Measurements from ENCODE around the gene SBNO2. TPM values are rescaled to one million over a fixed set of nuclear protein-coding genes. Genes with fewer than 3 reads are reported as not detected.

Gene SBNO2
- polyA plus RNA-seq, 3 donors, result 14.9 to 23.6 (median 18.3) TPM

- DNase-seq (ENCODE audit: extremely low read depth in 1 of 11, low read depth in 9 of 11, low spot score in 4 of 11), result no peak
Observed at GRCh38 chr19:1089126-1089771, 84.8 kb downstream of the SBNO2 start.

- DNase-seq (ENCODE audit: extremely low read depth in 1 of 11, low read depth in 9 of 11, low spot score in 4 of 11), result no peak
Observed at GRCh38 chr19:1088416-1089010, 85.6 kb downstream of the SBNO2 start.

- DNase-seq (ENCODE audit: extremely low read depth in 1 of 11, low read depth in 9 of 11, low spot score in 4 of 11), result no peak
Observed at GRCh38 chr19:1087813-1088415, 86.2 kb downstream of the SBNO2 start.

- DNase-seq (ENCODE audit: extremely low read depth in 1 of 11, low read depth in 9 of 11, low spot score in 4 of 11), result no peak
Observed at GRCh38 chr19:1086613-1087012, 87.5 kb downstream of the SBNO2 start.

- DNase-seq (ENCODE audit: extremely low read depth in 1 of 11, low read depth in 9 of 11, low spot score in 4 of 11), result no peak
Observed at GRCh38 chr19:1085676-1086442, 88.2 kb downstream of the SBNO2 start.

- no peak for DNase-seq (ENCODE audit: extremely low read depth in 1 of 11, low read depth in 9 of 11, low spot score in 4 of 11)
Observed at GRCh38 chr19:1085053-1085658, 88.9 kb downstream of the SBNO2 start.

- no peak for DNase-seq (ENCODE audit: extremely low read depth in 1 of 11, low read depth in 9 of 11, low spot score in 4 of 11)
Observed at GRCh38 chr19:1084024-1084868, 89.8 kb downstream of the SBNO2 start.

GRCh38 chr19:1082928-1083816 lies 90.9 kb downstream of the SBNO2 start:
- no peak for DNase-seq (ENCODE audit: extremely low read depth in 1 of 11, low read depth in 9 of 11, low spot score in 4 of 11)

GRCh38 chr19:1082165-1082927 lies 91.7 kb downstream of the SBNO2 start:
- DNase-seq (ENCODE audit: extremely low read depth in 1 of 11, low read depth in 9 of 11, low spot score in 4 of 11), result peak in 2 of 11 donors; percentile 50 to 58

GRCh38 chr19:1081301-1082164 lies 92.5 kb downstream of the SBNO2 start:
- DNase-seq (ENCODE audit: extremely low read depth in 1 of 11, low read depth in 9 of 11, low spot score in 4 of 11), result peak in 1 of 11 donors; percentile 54

- DNase-seq (ENCODE audit: extremely low read depth in 1 of 11, low read depth in 9 of 11, low spot score in 4 of 11), result no peak
Observed at GRCh38 chr19:1080360-1081161, 93.5 kb downstream of the SBNO2 start.

- DNase-seq (ENCODE audit: extremely low read depth in 1 of 11, low read depth in 9 of 11, low spot score in 4 of 11), result no peak
Observed at GRCh38 chr19:1079566-1080111, 94.4 kb downstream of the SBNO2 start.

GRCh38 chr19:1076951-1077350 lies 97.1 kb downstream of the SBNO2 start:
- no peak for DNase-seq (ENCODE audit: extremely low read depth in 1 of 11, low read depth in 9 of 11, low spot score in 4 of 11)

- DNase-seq (ENCODE audit: extremely low read depth in 1 of 11, low read depth in 9 of 11, low spot score in 4 of 11), result no peak
Observed at GRCh38 chr19:1076046-1076386, 98.1 kb downstream of the SBNO2 start.

Data from renal cortex interstitium (tissue), 11 donors.